Measurements from ENCODE around the gene MTUS2.
A peak's percentile ranks its signal among the peaks of the same experiment; 100 is the strongest.

MTUS2 gene

DNA sequence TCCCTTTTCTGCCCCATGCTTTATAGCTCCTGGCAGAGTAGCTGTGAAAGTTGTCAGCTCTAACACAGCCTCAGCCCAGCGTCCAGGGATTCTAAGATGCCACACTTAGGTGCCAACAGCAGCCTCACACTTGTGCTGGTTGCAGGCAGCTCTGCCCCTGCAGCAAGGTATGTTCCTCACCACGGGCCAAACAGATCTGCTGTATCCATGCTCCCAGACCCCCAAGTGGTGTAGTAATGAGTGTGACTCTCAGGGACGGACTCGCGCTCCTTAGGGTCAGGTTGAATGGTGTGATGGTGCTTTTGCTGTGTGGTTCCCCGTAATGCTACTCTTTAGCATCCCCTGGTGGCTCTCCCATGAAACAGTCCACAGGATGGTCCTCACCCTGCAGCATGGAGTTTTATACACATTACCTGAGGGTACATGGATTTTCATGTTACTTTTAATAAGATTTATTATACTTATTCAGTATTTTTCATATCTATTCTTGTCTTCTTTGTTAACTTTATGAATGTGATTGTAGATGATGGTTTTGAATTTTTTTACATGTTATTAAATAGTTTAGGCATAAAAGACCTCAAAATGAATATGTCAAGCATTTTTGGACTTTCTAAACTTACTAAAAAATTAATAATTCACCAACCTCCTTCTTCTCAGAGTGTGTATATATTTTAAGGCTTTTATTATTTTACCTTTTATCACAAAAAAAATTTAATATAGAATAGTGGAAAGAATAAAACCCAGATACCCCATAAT, 542.9 kb downstream of the MTUS2 start:
- Histone ChIP-seq H4K20me1 (ENCODE audit: insufficient read depth, low read length, poor library complexity, severe bottlenecking) (no peaks in the 10 kb centered on the region), H3K27me3 (ENCODE audit: insufficient read depth, low read length, poor library complexity, severe bottlenecking) (no peaks in the 10 kb centered on the region), H3K9me3 (ENCODE audit: insufficient read depth, low read depth, low read length) (no peaks in the 10 kb centered on the region), H3F3A (ENCODE audit: low read depth) (no peaks in the 10 kb centered on the region), H3K4me3 (ENCODE audit: low read length, poor library complexity, severe bottlenecking) (peak overlapping the region; percentile 26), H3K9me2 (replicated peaks; ENCODE audit: low read depth, low read length) (no peaks in the 10 kb centered on the region), H3K4me1 (ENCODE audit: insufficient read depth, low read length, poor library complexity, severe bottlenecking) (no peaks in the 10 kb centered on the region), H3K9ac (ENCODE audit: low read depth, low read length, poor library complexity, severe bottlenecking) (no peak overlapping the region), H3K4me2 (ENCODE audit: low read depth, low read length, poor library complexity, severe bottlenecking) (peak overlapping the region; percentile 47), H3K36me3 (ENCODE audit: insufficient read depth, low read length) (no peaks in the 10 kb centered on the region), H3K79me2 (ENCODE audit: insufficient read depth, low read length) (no peaks in the 10 kb centered on the region), H2AFZ (ENCODE audit: low read length) (peak overlapping the region; percentile 70)
- TF ChIP-seq EZH2phosphoT487 (IDR thresholded peaks at IDR 0.05; ENCODE audit: borderline replicate concordance) = no peak
- TF ChIP-seq CTCF (conservative IDR thresholded peaks at IDR 0.05; ENCODE audit: low read length) = peak; percentile 93

DNA sequence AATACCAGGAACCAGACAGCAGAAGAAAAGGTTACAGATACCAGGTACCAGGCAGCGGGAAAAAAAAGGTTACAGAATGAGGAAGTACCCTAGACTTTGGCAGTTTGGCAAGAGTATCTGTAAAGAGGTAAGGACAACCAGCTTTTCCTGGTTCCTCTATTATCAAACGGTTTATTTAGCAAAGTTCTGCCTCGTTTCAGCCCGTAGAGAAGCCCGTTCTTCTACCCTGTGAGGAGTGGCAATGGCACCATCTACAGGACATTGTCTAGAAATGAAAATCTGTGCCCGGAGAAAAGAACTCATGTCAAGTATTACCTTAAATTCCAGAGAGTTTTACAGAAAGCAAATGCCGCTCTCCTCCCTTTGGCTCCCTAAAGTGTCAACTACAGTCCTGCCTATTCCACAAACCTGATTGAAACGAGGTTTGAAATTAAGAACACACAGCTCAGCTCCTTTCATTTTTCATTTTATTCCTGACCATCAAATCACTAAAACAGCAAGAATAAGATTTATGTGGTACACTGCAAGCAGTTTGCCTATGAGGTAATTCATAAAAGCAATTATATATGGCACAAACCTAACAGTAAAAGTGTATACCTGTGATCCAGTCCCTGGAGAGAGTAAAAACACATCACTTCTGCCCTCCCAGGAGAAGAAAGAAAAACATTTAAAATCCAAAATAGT, 549.1 kb downstream of the MTUS2 start:
- Histone ChIP-seq H3K4me3 (ENCODE audit: low read length, poor library complexity, severe bottlenecking) (no peak overlapping the region), H3K4me2 (ENCODE audit: low read depth, low read length, poor library complexity, severe bottlenecking) (no peak overlapping the region), H4K20me1 (ENCODE audit: insufficient read depth, low read length, poor library complexity, severe bottlenecking) (no peaks in the 10 kb centered on the region), H3K9me2 (replicated peaks; ENCODE audit: low read depth, low read length) (no peaks in the 10 kb centered on the region), H3K4me1 (ENCODE audit: insufficient read depth, low read length, poor library complexity, severe bottlenecking) (no peaks in the 10 kb centered on the region), H3K27me3 (ENCODE audit: insufficient read depth, low read length, poor library complexity, severe bottlenecking) (no peaks in the 10 kb centered on the region), H3F3A (ENCODE audit: low read depth) (no peaks in the 10 kb centered on the region), H3K9me3 (ENCODE audit: insufficient read depth, low read depth, low read length) (no peaks in the 10 kb centered on the region), H2AFZ (ENCODE audit: low read length) (peak overlapping the region; percentile 76), H3K36me3 (ENCODE audit: insufficient read depth, low read length) (no peaks in the 10 kb centered on the region), H3K9ac (ENCODE audit: low read depth, low read length, poor library complexity, severe bottlenecking) (no peak overlapping the region), H3K79me2 (ENCODE audit: insufficient read depth, low read length) (no peaks in the 10 kb centered on the region)
- TF ChIP-seq EZH2phosphoT487 (IDR thresholded peaks at IDR 0.05; ENCODE audit: borderline replicate concordance) = no peak
- peak; percentile 78 for TF ChIP-seq CTCF (conservative IDR thresholded peaks at IDR 0.05; ENCODE audit: low read length)

DNA sequence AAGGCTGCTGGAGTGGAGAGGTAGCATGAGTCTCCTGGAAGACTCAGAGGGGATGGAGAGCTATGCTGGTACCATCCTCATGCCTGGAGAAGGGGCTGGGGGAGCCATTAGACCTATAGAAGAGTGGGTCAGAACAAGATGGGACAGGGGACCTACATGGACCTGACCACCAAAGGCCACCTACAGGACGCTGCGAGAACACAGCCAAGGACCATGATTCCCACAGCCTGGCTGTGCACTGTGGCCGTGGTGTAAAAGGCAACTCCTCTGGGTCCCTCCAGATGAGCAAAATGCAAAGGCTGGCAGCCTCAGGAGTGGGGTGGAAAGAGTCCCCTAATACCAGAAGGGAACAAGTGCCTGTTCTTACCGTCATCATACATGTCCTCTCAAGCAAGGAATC, 559.1 kb downstream of the MTUS2 start:
- Histone ChIP-seq H3K79me2 (ENCODE audit: insufficient read depth, low read length) (no peaks in the 10 kb centered on the region), H3F3A (ENCODE audit: low read depth) (no peaks in the 10 kb centered on the region), H3K4me2 (ENCODE audit: low read depth, low read length, poor library complexity, severe bottlenecking) (no peak overlapping the region), H3K4me3 (ENCODE audit: low read length, poor library complexity, severe bottlenecking) (no peak overlapping the region), H3K9ac (ENCODE audit: low read depth, low read length, poor library complexity, severe bottlenecking) (no peak overlapping the region), H3K9me2 (replicated peaks; ENCODE audit: low read depth, low read length) (no peaks in the 10 kb centered on the region), H2AFZ (ENCODE audit: low read length) (no peak overlapping the region), H3K36me3 (ENCODE audit: insufficient read depth, low read length) (no peaks in the 10 kb centered on the region), H4K20me1 (ENCODE audit: insufficient read depth, low read length, poor library complexity, severe bottlenecking) (no peaks in the 10 kb centered on the region), H3K4me1 (ENCODE audit: insufficient read depth, low read length, poor library complexity, severe bottlenecking) (no peaks in the 10 kb centered on the region), H3K9me3 (ENCODE audit: insufficient read depth, low read depth, low read length) (no peaks in the 10 kb centered on the region; the same call in 1 of the 2 replicates), H3K27me3 (ENCODE audit: insufficient read depth, low read length, poor library complexity, severe bottlenecking) (no peaks in the 10 kb centered on the region)
- TF ChIP-seq CTCF (conservative IDR thresholded peaks at IDR 0.05; ENCODE audit: low read length) (no peak), EZH2phosphoT487 (IDR thresholded peaks at IDR 0.05; ENCODE audit: borderline replicate concordance) (no peak)
